Breast epithelium (tissue), 4 donors: ENCODE measurements around the gene TMEM233. TPM values are rescaled to one million over a fixed set of nuclear protein-coding genes. Genes with fewer than 3 reads are reported as not detected.

ENCODE experiments used
- DNase-seq, 2 donors: peaks; one replicate each; pipeline ENCODE4 v3.0.0-alpha.2; 2019; ENCODE audit warnings: low spot score in 2 of 2
- H3K27ac ChIP-seq, 2 donors: fragments of 200-600 bp; sonication (generic) in 1 of 2; one replicate each; pipeline ENCODE4 v1.5.1; 2016 to 2019; ENCODE audit warnings: mild to moderate bottlenecking in 1 of 2
- H3K27me3 ChIP-seq, 2 donors: fragments of 200-600 bp; sonication (generic) in 1 of 2; one replicate each; pipeline versions ENCODE4 v1.5.1 to v1.6.0; 2017 to 2019; ENCODE audit warnings: control low read depth in 1 of 2, mild to moderate bottlenecking in 1 of 2
- H3K36me3 ChIP-seq: fragments of 200-600 bp; one replicate; pipeline ENCODE4 v1.5.1; 2019
- H3K4me1 ChIP-seq, 2 donors: fragments of 200-600 bp; sonication (generic); one replicate each; pipeline ENCODE4 v1.5.1; 2016 to 2019; ENCODE audit warnings: control low read depth in 1 of 2
- H3K4me3 ChIP-seq, 3 donors: fragments of 200-600 bp; sonication (generic); 1 replicate in 2 of 3; 2 replicates in 1 of 3; pipeline ENCODE4 v1.5.1; 2016 to 2019; ENCODE audit warnings: mild to moderate bottlenecking in 3 of 3, moderate library complexity in 2 of 3
- H3K9me3 ChIP-seq, 2 donors: fragments of 200-600 bp; sonication (generic) in 1 of 2; one replicate each; pipeline ENCODE4 v1.5.1; 2016 to 2019; ENCODE audit warnings: control low read depth in 1 of 2
- POLR2A ChIP-seq: fragments of 450-650 bp; IDR thresholded peaks from one replicate; pipeline ENCODE4 v1.6.1; 2016; ENCODE audit warnings: antibody characterized with exemption, mild to moderate bottlenecking, moderate library complexity
- POLR2AphosphoS5 ChIP-seq, 3 donors: sonication (generic); formaldehyde crosslinking; IDR thresholded peaks; one replicate each; pipeline ENCODE4 v1.6.1; 2017; ENCODE audit warnings: antibody characterized with exemption in 3 of 3
- intact Hi-C: fragments of 100-400 bp; cut with DNase I; formaldehyde crosslinking; loops from one replicate; pipeline ENCODE4 v1.15.1; 2023; ENCODE audit warnings: low total_unique reads
- total RNA-seq, 3 donors: library from RNA; depleted of rRNA; stranded (reverse); fragments of >200 nt; gene quantifications; one replicate each; pipeline ENCODE4 v1.1.0, GENCODE V29; 2016
- TF ChIP-seq, protein P1 (sequence below), 3 donors: fragments of 450-650 bp; IDR thresholded peaks; one replicate each; pipeline ENCODE4 v1.5.1; 2016 to 2017; ENCODE audit warnings: antibody characterized with exemption in 3 of 3, mild to moderate bottlenecking in 3 of 3, moderate library complexity in 3 of 3

The TMEM233 gene
- total RNA-seq, 3 donors from 2014 or later = 0.48 TPM; not detected in 2

DNA sequence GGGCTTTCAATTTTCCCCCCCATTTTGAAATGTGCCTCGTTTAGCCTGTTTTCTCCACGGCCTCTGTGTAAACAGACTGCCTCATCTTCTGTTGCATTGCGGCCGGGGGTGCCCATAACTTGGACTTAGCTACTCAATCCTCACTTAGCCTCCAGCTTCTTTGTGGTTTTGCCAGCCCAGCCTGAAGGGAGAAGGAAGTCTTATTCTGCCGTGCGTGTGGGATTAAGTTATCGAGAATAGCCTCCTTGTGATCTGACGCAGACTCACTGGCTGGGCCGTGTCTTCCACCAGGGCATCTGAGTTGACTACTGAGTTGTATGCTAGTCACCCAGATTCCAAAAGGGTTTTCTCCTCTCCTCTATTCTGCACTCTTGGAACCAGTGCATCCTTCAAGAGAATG lies 82.4 kb downstream of the TMEM233 start:
- no peak for DNase-seq
- Histone ChIP-seq H3K4me3 (no peak overlapping the region), H3K27ac (no peak overlapping the region), H3K27me3 (no peaks in the 10 kb centered on the region), H3K9me3 (no peaks in the 10 kb centered on the region), H3K4me1 (no peaks in the 10 kb centered on the region), H3K36me3 (peaks cover 28% of the 10 kb centered on the region)
- intact Hi-C loops = no loop called here
- TF ChIP-seq POLR2A (no peak), POLR2AphosphoS5 (IDR thresholded peaks at IDR 0.05) (no peak)
- TF ChIP-seq, protein P1, sequence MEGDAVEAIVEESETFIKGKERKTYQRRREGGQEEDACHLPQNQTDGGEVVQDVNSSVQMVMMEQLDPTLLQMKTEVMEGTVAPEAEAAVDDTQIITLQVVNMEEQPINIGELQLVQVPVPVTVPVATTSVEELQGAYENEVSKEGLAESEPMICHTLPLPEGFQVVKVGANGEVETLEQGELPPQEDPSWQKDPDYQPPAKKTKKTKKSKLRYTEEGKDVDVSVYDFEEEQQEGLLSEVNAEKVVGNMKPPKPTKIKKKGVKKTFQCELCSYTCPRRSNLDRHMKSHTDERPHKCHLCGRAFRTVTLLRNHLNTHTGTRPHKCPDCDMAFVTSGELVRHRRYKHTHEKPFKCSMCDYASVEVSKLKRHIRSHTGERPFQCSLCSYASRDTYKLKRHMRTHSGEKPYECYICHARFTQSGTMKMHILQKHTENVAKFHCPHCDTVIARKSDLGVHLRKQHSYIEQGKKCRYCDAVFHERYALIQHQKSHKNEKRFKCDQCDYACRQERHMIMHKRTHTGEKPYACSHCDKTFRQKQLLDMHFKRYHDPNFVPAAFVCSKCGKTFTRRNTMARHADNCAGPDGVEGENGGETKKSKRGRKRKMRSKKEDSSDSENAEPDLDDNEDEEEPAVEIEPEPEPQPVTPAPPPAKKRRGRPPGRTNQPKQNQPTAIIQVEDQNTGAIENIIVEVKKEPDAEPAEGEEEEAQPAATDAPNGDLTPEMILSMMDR (IDR thresholded peaks at IDR 0.05) = no peak

DNA sequence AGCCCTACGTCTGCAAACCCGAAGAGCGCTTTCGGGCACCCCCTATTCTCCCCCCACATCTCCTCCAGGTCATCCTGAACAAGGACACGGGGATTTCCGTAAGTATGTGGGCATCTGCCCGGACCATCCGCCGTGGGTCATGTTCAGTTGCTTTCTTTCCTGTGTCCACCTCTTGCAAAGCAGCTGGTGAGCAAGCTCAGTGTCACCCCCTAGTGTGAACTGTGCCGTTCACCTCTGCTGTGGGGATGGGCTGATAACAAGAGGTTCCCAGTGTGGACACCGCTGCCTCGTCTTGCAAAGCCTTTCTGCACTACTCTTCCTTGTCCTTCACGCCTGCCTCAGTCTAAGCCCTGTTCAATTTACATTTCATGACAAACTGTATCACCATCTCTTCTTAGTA lies 83.0 kb downstream of the TMEM233 start:
- no peak for DNase-seq
- no peaks in the 10 kb centered on the region for H3K4me1 ChIP-seq
- TF ChIP-seq POLR2A (no peak), POLR2AphosphoS5 (IDR thresholded peaks at IDR 0.05) (no peak)
- TF ChIP-seq, protein P1 (IDR thresholded peaks at IDR 0.05) = no peak
- no peaks in the 10 kb centered on the region for H3K9me3 ChIP-seq
- H3K27me3 ChIP-seq = no peaks in the 10 kb centered on the region
- no peak overlapping the region for H3K27ac ChIP-seq
- intact Hi-C loops = no loop called here
- H3K4me3 ChIP-seq = no peak overlapping the region
- peaks cover 29% of the 10 kb centered on the region for H3K36me3 ChIP-seq

DNA sequence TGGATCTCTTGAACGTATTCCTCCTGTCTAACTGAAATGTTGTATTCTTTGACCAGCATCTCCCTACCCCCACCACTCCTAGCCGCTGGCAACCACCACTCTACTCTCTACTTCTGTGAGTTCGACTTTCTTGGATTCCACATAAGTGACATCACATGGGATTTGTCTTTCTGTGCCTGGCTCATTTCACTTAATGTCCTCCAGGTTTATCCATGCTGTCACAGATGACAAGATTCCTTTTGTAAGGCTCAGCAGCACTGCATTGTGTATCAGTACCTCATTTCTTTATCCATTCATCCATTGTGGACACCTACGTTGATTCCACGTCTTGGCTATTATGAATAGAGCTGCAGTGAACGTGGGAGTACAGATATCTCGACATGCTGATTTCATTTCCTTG lies 84.9 kb downstream of the TMEM233 start:
- TF ChIP-seq, protein P1 (IDR thresholded peaks at IDR 0.05) = no peak
- TF ChIP-seq POLR2AphosphoS5 (IDR thresholded peaks at IDR 0.05) (no peak), POLR2A (no peak)
- Histone ChIP-seq H3K27ac (no peak overlapping the region), H3K36me3 (peaks cover 21% of the 10 kb centered on the region), H3K4me1 (no peaks in the 10 kb centered on the region), H3K27me3 (no peaks in the 10 kb centered on the region), H3K9me3 (no peaks in the 10 kb centered on the region), H3K4me3 (no peak overlapping the region)
- no peak for DNase-seq
- intact Hi-C loops = no loop called here

- no peak for DNase-seq
- no peaks in the 10 kb centered on the region for H3K9me3 ChIP-seq
- no peak overlapping the region for H3K4me3 ChIP-seq
- H3K36me3 ChIP-seq = peaks cover 21% of the 10 kb centered on the region
- H3K27me3 ChIP-seq = no peaks in the 10 kb centered on the region
- H3K27ac ChIP-seq = no peak overlapping the region
- intact Hi-C loops = no loop called here
- no peaks in the 10 kb centered on the region for H3K4me1 ChIP-seq
- no peak for TF ChIP-seq POLR2A
- TF ChIP-seq, protein P1 (IDR thresholded peaks at IDR 0.05) = no peak
- TF ChIP-seq POLR2AphosphoS5 (IDR thresholded peaks at IDR 0.05) = no peak
These were observed 85.5 kb downstream of the TMEM233 start for GRCh38 chr12:119679081-119679480.

DNA sequence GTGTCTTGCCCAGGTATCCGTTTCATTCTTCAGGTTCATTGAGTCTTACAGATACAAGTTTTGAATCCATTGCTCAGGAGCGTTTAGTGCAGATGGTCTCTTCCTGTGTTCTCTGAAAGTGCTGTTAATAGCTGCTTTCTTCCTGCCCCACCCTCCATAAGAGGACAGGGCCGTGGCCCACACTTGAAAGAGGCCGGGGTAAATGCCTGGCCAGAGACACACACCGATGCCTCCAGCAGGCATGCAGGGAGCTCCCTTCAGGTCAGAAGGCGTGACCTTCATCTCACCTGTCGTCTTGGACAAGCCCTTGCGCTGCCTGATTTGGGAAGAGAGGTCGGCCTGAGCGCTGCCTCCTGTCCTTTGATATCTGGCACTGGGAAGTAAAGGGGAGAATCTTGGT lies 85.9 kb downstream of the TMEM233 start:
- H3K9me3 ChIP-seq = no peaks in the 10 kb centered on the region
- no peaks in the 10 kb centered on the region for H3K27me3 ChIP-seq
- H3K27ac ChIP-seq = no peak overlapping the region
- no peaks in the 10 kb centered on the region for H3K4me1 ChIP-seq
- no peak for DNase-seq
- H3K4me3 ChIP-seq = no peak overlapping the region
- intact Hi-C loops = no loop called here
- H3K36me3 ChIP-seq = peaks cover 21% of the 10 kb centered on the region
- TF ChIP-seq, protein P1 (IDR thresholded peaks at IDR 0.05) = no peak
- TF ChIP-seq POLR2AphosphoS5 (IDR thresholded peaks at IDR 0.05) (no peak), POLR2A (no peak)
